Activated CD4-positive, alpha-beta T cell treated with anti-CD3 and anti-CD28 coated beads for 4 hours (primary cell): ENCODE data around the gene GSG1L.

ENCODE experiments used
- DNase-seq, 2 donors: peaks; one replicate each; pipeline ENCODE4 v3.0.0-alpha.2; 2020

Gene GSG1L

GRCh38 chr16:27932542-27933135 lies 130.9 kb downstream of the GSG1L start:
- no peak for DNase-seq

GRCh38 chr16:27929818-27930217 lies 133.7 kb downstream of the GSG1L start:
- no peak for DNase-seq

- no peak for DNase-seq
Observed at GRCh38 chr16:27928542-27928941, 135.0 kb downstream of the GSG1L start.

- no peak for DNase-seq
Observed at GRCh38 chr16:27927266-27927901, 136.1 kb downstream of the GSG1L start.

- DNase-seq: no peak
Observed at GRCh38 chr16:27925612-27926011, 137.9 kb downstream of the GSG1L start.

- DNase-seq: no peak
Observed at GRCh38 chr16:27924411-27925118, 138.9 kb downstream of the GSG1L start.

GRCh38 chr16:27923751-27924150 lies 139.8 kb downstream of the GSG1L start:
- no peak for DNase-seq

GRCh38 chr16:27922433-27922832 lies 141.1 kb downstream of the GSG1L start:
- no peak for DNase-seq

GRCh38 chr16:27921134-27921533 lies 142.4 kb downstream of the GSG1L start:
- DNase-seq: no peak

GRCh38 chr16:27920391-27920891 lies 143.1 kb downstream of the GSG1L start:
- no peak for DNase-seq

GRCh38 chr16:27918755-27919154 lies 144.8 kb downstream of the GSG1L start:
- DNase-seq: no peak

GRCh38 chr16:27917949-27918348 lies 145.6 kb downstream of the GSG1L start:
- no peak for DNase-seq

GRCh38 chr16:27911486-27911885 lies 152.0 kb downstream of the GSG1L start:
- no peak for DNase-seq

- no peak for DNase-seq
Observed at GRCh38 chr16:27907457-27907972, 156.0 kb downstream of the GSG1L start.

GRCh38 chr16:27906883-27907282 lies 156.6 kb downstream of the GSG1L start:
- DNase-seq: no peak

- DNase-seq: no peak
Observed at GRCh38 chr16:27903046-27903655, 160.4 kb downstream of the GSG1L start.

- DNase-seq: no peak
Observed at GRCh38 chr16:27902551-27902950, 161.0 kb downstream of the GSG1L start.

- no peak for DNase-seq
Observed at GRCh38 chr16:27901956-27902355, 161.6 kb downstream of the GSG1L start.

GRCh38 chr16:27899736-27900135 lies 163.8 kb downstream of the GSG1L start:
- DNase-seq: no peak

GRCh38 chr16:27894386-27894785 lies 169.1 kb downstream of the GSG1L start:
- DNase-seq: no peak

- DNase-seq: no peak
Observed at GRCh38 chr16:27892879-27893278, 170.6 kb downstream of the GSG1L start.

- no peak for DNase-seq
Observed at GRCh38 chr16:27890866-27891265, 172.6 kb downstream of the GSG1L start.

- no peak for DNase-seq
Observed at GRCh38 chr16:27890006-27890405, 173.5 kb downstream of the GSG1L start.
